Ramos (cell line): ENCODE measurements around the gene RAD51B.

Source experiments
- in situ Hi-C: fragments of 300-500 bp; cut with MboI; formaldehyde crosslinking; loops from one replicate; pipeline ENCODE4 v1.14.3; 2022; ENCODE audit warnings: low sequenced_read_pairs; ENCODE audit not compliant: unreplicated experiment

Gene RAD51B

GRCh38 chr14:68320495-68320894, 500.9 kb downstream of the RAD51B start:
- in situ Hi-C loops, result no loop called here

- in situ Hi-C loops, result no loop called here
Observed at GRCh38 chr14:68322940-68323620, 503.5 kb downstream of the RAD51B start.

GRCh38 chr14:68325267-68325807, 505.8 kb downstream of the RAD51B start:
- in situ Hi-C loops, result no loop called here

GRCh38 chr14:68327231-68327630, 507.7 kb downstream of the RAD51B start:
- in situ Hi-C loops, result no loop called here

GRCh38 chr14:68328509-68328908, 508.9 kb downstream of the RAD51B start:
- in situ Hi-C loops, result no loop called here

- in situ Hi-C loops, result no loop called here
Observed at GRCh38 chr14:68331426-68331825, 511.8 kb downstream of the RAD51B start.

GRCh38 chr14:68331991-68332390, 512.4 kb downstream of the RAD51B start:
- in situ Hi-C loops, result no loop called here

GRCh38 chr14:68333262-68333661, 513.7 kb downstream of the RAD51B start:
- in situ Hi-C loops, result no loop called here

- in situ Hi-C loops, result no loop called here
Observed at GRCh38 chr14:68335312-68335711, 515.7 kb downstream of the RAD51B start.

- in situ Hi-C loops, result no loop called here
Observed at GRCh38 chr14:68336165-68336564, 516.6 kb downstream of the RAD51B start.

- in situ Hi-C loops, result no loop called here
Observed at GRCh38 chr14:68337279-68337678, 517.7 kb downstream of the RAD51B start.

- in situ Hi-C loops, result no loop called here
Observed at GRCh38 chr14:68340262-68340661, 520.7 kb downstream of the RAD51B start.

GRCh38 chr14:68341411-68342212, 522.0 kb downstream of the RAD51B start:
- in situ Hi-C loops, result no loop called here

GRCh38 chr14:68342216-68342763, 522.7 kb downstream of the RAD51B start:
- in situ Hi-C loops, result no loop called here

GRCh38 chr14:68343534-68344118, 524.0 kb downstream of the RAD51B start:
- in situ Hi-C loops, result no loop called here

GRCh38 chr14:68345738-68346137, 526.2 kb downstream of the RAD51B start:
- in situ Hi-C loops, result no loop called here

- in situ Hi-C loops, result no loop called here
Observed at GRCh38 chr14:68346556-68347343, 527.2 kb downstream of the RAD51B start.

GRCh38 chr14:68349900-68350629, 530.5 kb downstream of the RAD51B start:
- in situ Hi-C loops, result no loop called here

GRCh38 chr14:68355415-68355814, 535.8 kb downstream of the RAD51B start:
- in situ Hi-C loops, result no loop called here
